CD8-positive, alpha-beta memory T cell (primary cell): ENCODE results near the gene CHCHD6. TPM values are rescaled to one million over a fixed set of nuclear protein-coding genes. Genes with fewer than 3 reads are reported as not detected.

Experiments
- CTCF ChIA-PET: fragments of 350-600 bp; sonication (Branson Sonifier 250); formaldehyde crosslinking; loops from one replicate; lab custom pipeline; 2021; ENCODE audit warnings: antibody characterized with exemption; lab: Charles Lee
- POLR2A ChIA-PET: fragments of 350-600 bp; sonication (Branson Sonifier 250); formaldehyde crosslinking; loops from one replicate; lab custom pipeline; 2021; ENCODE audit warnings: antibody characterized with exemption; lab: Charles Lee
- DNase-seq, 5 donors: peaks; one replicate each; pipeline versions ENCODE4 v3.0.0 to v3.0.0-alpha.2; 2020 to 2022; ENCODE audit warnings: mixed read lengths in 1 of 5
- H3K27ac ChIP-seq: one replicate; pipeline ENCODE4 v1.7.0; 2013; ENCODE audit warnings: low read depth, mild to moderate bottlenecking, low read length, moderate library complexity
- H3K27me3 ChIP-seq: 2 replicates; pipeline ENCODE4 v1.7.0; 2013; ENCODE audit warnings: low read length, mild to moderate bottlenecking; ENCODE audit not compliant: insufficient read depth, poor library complexity, severe bottlenecking
- H3K36me3 ChIP-seq: 2 replicates; pipeline ENCODE4 v1.7.0; 2013; ENCODE audit warnings: mild to moderate bottlenecking, low read length, moderate library complexity; ENCODE audit not compliant: insufficient read depth
- H3K4me1 ChIP-seq: 2 replicates; pipeline ENCODE4 v1.7.0; 2013; ENCODE audit warnings: mild to moderate bottlenecking, low read length, moderate library complexity; ENCODE audit not compliant: insufficient read depth
- H3K4me3 ChIP-seq: 2 replicates; pipeline ENCODE4 v1.7.0; 2013; ENCODE audit warnings: mild to moderate bottlenecking, low read length
- H3K9me3 ChIP-seq: 2 replicates; pipeline ENCODE4 v1.7.0; 2013; ENCODE audit warnings: mild to moderate bottlenecking, low read length
- H3K27ac Mint-ChIP-seq, 8 donors: one replicate each; pipeline ENCODE4 v1.8.0; 2020 to 2021; ENCODE audit warnings: mixed read lengths in 8 of 8, mild to moderate bottlenecking in 6 of 8, inconsistent platforms in 3 of 8, moderate library complexity in 3 of 8
- H3K27me3 Mint-ChIP-seq, 2 donors: one replicate each; pipeline ENCODE4 v1.8.0; 2020 to 2021; ENCODE audit warnings: mixed read lengths in 2 of 2, mild to moderate bottlenecking in 1 of 2, moderate library complexity in 1 of 2
- H3K36me3 Mint-ChIP-seq, 3 donors: one replicate each; pipeline ENCODE4 v1.8.0; 2020 to 2021; ENCODE audit warnings: mixed read lengths in 3 of 3, inconsistent platforms in 1 of 3, mild to moderate bottlenecking in 1 of 3
- H3K4me1 Mint-ChIP-seq, 3 donors: one replicate each; pipeline ENCODE4 v1.8.0; 2020 to 2021; ENCODE audit warnings: mixed read lengths in 3 of 3, inconsistent platforms in 1 of 3, mild to moderate bottlenecking in 1 of 3
- H3K4me3 Mint-ChIP-seq, 7 donors: one replicate each; pipeline ENCODE4 v1.8.0; 2020 to 2021; ENCODE audit warnings: mixed read lengths in 7 of 7, mild to moderate bottlenecking in 6 of 7, moderate library complexity in 4 of 7, inconsistent platforms in 2 of 7
- H3K9me3 Mint-ChIP-seq, 5 donors: one replicate each; pipeline ENCODE4 v1.8.0; 2020 to 2022; ENCODE audit warnings: mixed read lengths in 5 of 5, mild to moderate bottlenecking in 3 of 5, moderate library complexity in 2 of 5, inconsistent platforms in 1 of 5
- polyA plus RNA-seq: library from polyadenylated mRNA; unstranded; fragments of 300-500 nt; fragmentation: Illumina TruSeq; gene quantifications from one replicate; pipeline ENCODE4 v1.2.3, GENCODE V29; 2021
- total RNA-seq, 2 experiments: library from RNA; stranded (reverse); gene quantifications; one replicate each; pipeline ENCODE4 v1.2.3, GENCODE V29; 2021

Gene CHCHD6
- total and polyA plus RNA-seq, 3 experiments from 2014 or later: 12.0 to 16.7 (median 15.0) TPM

GRCh38 chr3:126964950-126965349 is 260.9 kb downstream of the CHCHD6 start:
- POLR2A ChIA-PET: no interaction called here
- DNase-seq: peak in 1 of 5 donors; percentile 11
- Mint-ChIP-seq H3K9me3 (no peaks in the 10 kb centered on the region), H3K4me1 (no peaks in the 10 kb centered on the region), H3K4me3 (no peak overlapping the region), H3K27ac (no peak overlapping the region), H3K27me3 (peaks cover 2 to 4% of the 10 kb centered on the region in 2 donors), H3K36me3 (peaks cover 0 to 4% (median 0%) of the 10 kb centered on the region in 3 donors)
- Histone ChIP-seq H3K9me3 (no peaks in the 10 kb centered on the region), H3K4me3 (no peak overlapping the region), H3K27me3 (no peaks in the 10 kb centered on the region), H3K36me3 (no peaks in the 10 kb centered on the region), H3K4me1 (no peaks in the 10 kb centered on the region), H3K27ac (no peak overlapping the region)
- CTCF ChIA-PET: no interaction called here

GRCh38 chr3:126965526-126966080 is 261.6 kb downstream of the CHCHD6 start:
- no peaks in the 10 kb centered on the region for H3K36me3 Mint-ChIP-seq
- Histone ChIP-seq H3K9me3 (no peaks in the 10 kb centered on the region), H3K36me3 (no peaks in the 10 kb centered on the region), H3K27me3 (no peaks in the 10 kb centered on the region), H3K27ac (no peak overlapping the region), H3K4me1 (no peaks in the 10 kb centered on the region), H3K4me3 (no peak overlapping the region)
- H3K27ac Mint-ChIP-seq: no peak overlapping the region
- no peaks in the 10 kb centered on the region for H3K9me3 Mint-ChIP-seq
- ChIA-PET POLR2A (no interaction called here), CTCF (no interaction called here)
- no peak for DNase-seq
- no peaks in the 10 kb centered on the region for H3K4me1 Mint-ChIP-seq
- H3K27me3 Mint-ChIP-seq: peaks cover 2 to 7% of the 10 kb centered on the region in 2 donors
- H3K4me3 Mint-ChIP-seq: no peak overlapping the region

DNA sequence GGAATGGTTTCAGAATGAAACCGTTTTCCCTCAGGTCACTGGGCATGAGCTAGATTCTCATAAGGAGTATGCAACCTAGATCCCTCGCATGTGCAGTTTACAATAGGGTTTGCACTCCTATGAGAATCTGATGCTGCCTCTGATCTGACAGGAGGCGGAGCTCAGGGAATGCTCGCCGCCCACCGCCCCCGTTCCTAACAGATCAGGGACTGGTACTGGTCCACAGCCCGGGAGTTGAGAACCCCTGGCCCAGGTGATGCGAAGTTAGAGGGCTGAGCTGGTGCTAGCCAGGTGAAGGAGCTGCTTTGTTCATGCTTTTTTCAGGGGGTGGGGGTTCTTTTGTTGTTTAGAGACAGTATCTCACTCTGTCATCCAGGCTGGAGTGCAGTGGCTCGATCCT is 263.3 kb downstream of the CHCHD6 start:
- H3K36me3 ChIP-seq: no peaks in the 10 kb centered on the region
- no peak overlapping the region for H3K27ac ChIP-seq
- Mint-ChIP-seq H3K9me3 (no peaks in the 10 kb centered on the region), H3K4me3 (no peak overlapping the region), H3K36me3 (no peaks in the 10 kb centered on the region), H3K4me1 (no peaks in the 10 kb centered on the region), H3K27me3 (peaks cover 4 to 12% of the 10 kb centered on the region in 2 donors), H3K27ac (no peak overlapping the region)
- H3K27me3 ChIP-seq: no peaks in the 10 kb centered on the region
- no peaks in the 10 kb centered on the region for H3K9me3 ChIP-seq
- no peak overlapping the region for H3K4me3 ChIP-seq
- CTCF ChIA-PET: interaction anchor here (1.5 kb wide), 1 partner anchor 15 kb away, joined by 5 read pairs; the partner anchor contains the start of gene PLXNA1
- no peaks in the 10 kb centered on the region for H3K4me1 ChIP-seq
- POLR2A ChIA-PET: no interaction called here
- DNase-seq: no peak

DNA sequence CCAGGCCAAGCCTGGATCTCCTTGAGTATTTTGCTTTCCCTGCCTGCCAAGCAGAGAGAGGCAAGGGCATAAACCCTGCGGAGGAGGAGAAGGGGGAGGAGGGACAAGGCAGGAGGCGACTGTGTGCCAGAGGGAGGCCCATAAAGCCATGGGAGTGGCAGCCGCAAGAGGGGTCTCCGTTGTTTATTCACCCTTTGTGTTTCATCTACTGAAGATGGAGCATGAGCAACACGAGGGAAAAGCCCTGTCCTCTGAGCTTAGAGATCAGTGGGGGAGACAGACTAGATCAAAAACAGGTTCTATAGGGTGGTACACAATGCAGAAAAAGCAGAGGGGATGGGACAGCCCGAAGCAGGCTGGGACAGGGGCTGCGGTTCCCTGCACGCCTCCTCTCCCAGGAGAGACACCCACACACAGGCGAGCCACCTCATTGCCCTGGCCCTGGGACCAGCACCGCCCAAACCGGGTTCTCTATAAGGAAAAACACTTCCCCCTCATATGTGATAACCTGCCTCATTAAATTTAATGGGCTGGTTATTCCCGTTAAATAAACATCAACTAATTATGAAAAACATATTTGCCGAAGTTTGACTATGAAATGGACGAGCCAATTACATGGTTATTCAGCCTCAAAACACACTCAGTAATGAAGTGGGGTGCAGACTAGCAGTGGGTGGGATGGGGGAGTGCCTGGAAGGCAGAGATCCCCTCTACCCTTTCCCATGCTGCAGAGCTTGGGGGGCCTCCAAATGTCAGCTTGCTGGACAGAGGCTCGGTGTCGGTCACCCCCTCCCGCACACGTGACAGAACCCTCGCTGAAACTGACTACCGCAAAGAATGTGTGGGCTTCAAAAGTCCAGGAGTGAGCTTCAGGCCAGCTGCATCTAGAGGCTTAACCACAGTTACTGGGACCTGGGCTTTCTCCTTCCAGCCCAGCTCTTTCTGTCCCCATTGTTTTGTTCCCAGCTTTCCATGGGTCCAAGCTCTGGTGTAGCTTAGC is 264.7 kb downstream of the CHCHD6 start:
- DNase-seq: no peak
- H3K27me3 Mint-ChIP-seq: peaks cover 4 to 12% of the 10 kb centered on the region in 2 donors
- POLR2A ChIA-PET: no interaction called here
- H3K4me3 Mint-ChIP-seq: no peak overlapping the region
- Histone ChIP-seq H3K4me3 (no peak overlapping the region), H3K9me3 (no peaks in the 10 kb centered on the region), H3K36me3 (no peaks in the 10 kb centered on the region), H3K4me1 (no peaks in the 10 kb centered on the region), H3K27ac (no peak overlapping the region), H3K27me3 (no peaks in the 10 kb centered on the region)
- no peaks in the 10 kb centered on the region for H3K4me1 Mint-ChIP-seq
- peaks cover 0 to 2% (median 0%) of the 10 kb centered on the region in 5 donors for H3K9me3 Mint-ChIP-seq
- H3K36me3 Mint-ChIP-seq: peaks cover 0 to 3% (median 0%) of the 10 kb centered on the region in 3 donors
- CTCF ChIA-PET: interaction anchor here (1.3 kb wide), 1 partner anchor 11 kb away, joined by 3 read pairs; no protein-coding TSS in a partner anchor
- H3K27ac Mint-ChIP-seq: peak overlapping the region in 1 of 8 donors; percentile 58

DNA sequence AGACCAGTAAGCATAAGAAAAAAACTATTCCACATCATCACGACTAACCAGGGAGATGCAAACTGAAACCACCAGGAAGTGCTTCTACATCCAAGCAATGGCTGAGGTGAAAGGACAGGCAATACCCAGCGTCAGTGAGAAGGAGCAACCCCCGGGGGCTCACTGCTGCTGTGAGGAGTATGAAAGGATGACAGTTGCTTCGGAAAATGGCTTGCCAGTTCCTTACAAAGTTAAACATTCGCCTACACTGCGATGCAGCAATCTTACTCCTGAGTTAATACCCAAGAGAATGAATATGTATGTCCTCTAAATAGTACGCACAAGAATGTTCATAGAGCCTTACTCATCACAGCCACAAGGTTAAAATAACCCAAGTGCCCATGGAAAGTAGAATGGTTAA is 265.5 kb downstream of the CHCHD6 start:
- Mint-ChIP-seq H3K9me3 (peaks cover 1 to 10% (median 6%) of the 10 kb centered on the region in 5 donors), H3K4me3 (peak overlapping the region in 2 of 7 donors; percentile 25 to 36), H3K4me1 (no peaks in the 10 kb centered on the region), H3K27me3 (peaks cover 4 to 18% of the 10 kb centered on the region in 2 donors), H3K27ac (no peak overlapping the region), H3K36me3 (peaks cover 0 to 11% (median 0%) of the 10 kb centered on the region in 3 donors)
- no peak for DNase-seq
- no peak overlapping the region for H3K27ac ChIP-seq
- H3K4me3 ChIP-seq: no peak overlapping the region
- no peaks in the 10 kb centered on the region for H3K36me3 ChIP-seq
- ChIA-PET POLR2A (no interaction called here), CTCF (interaction anchor here (1.3 kb wide), 1 partner anchor 12 kb away, joined by 3 read pairs; no protein-coding TSS in a partner anchor)
- H3K27me3 ChIP-seq: no peaks in the 10 kb centered on the region
- no peaks in the 10 kb centered on the region for H3K9me3 ChIP-seq
- no peaks in the 10 kb centered on the region for H3K4me1 ChIP-seq

GRCh38 chr3:126970101-126970500 is 266.1 kb downstream of the CHCHD6 start:
- no peak for DNase-seq
- no peak overlapping the region for H3K4me3 Mint-ChIP-seq
- H3K27me3 ChIP-seq: no peaks in the 10 kb centered on the region
- H3K4me3 ChIP-seq: no peak overlapping the region
- CTCF ChIA-PET: interaction anchor here (1.3 to 5.4 kb wide), 2 partner anchors 12 to 13 kb away, joined by 3 to 27 read pairs; partner anchors contain the start of gene PLXNA1
- no peaks in the 10 kb centered on the region for H3K36me3 ChIP-seq
- no peaks in the 10 kb centered on the region for H3K4me1 Mint-ChIP-seq
- no peaks in the 10 kb centered on the region for H3K4me1 ChIP-seq
- POLR2A ChIA-PET: no interaction called here
- H3K9me3 Mint-ChIP-seq: peaks cover 6 to 15% (median 11%) of the 10 kb centered on the region in 5 donors
- peaks cover 6 to 23% of the 10 kb centered on the region in 2 donors for H3K27me3 Mint-ChIP-seq
- no peaks in the 10 kb centered on the region for H3K9me3 ChIP-seq
- H3K27ac Mint-ChIP-seq: no peak overlapping the region
- peaks cover 0 to 16% (median 3%) of the 10 kb centered on the region in 3 donors for H3K36me3 Mint-ChIP-seq
- H3K27ac ChIP-seq: no peak overlapping the region

DNA sequence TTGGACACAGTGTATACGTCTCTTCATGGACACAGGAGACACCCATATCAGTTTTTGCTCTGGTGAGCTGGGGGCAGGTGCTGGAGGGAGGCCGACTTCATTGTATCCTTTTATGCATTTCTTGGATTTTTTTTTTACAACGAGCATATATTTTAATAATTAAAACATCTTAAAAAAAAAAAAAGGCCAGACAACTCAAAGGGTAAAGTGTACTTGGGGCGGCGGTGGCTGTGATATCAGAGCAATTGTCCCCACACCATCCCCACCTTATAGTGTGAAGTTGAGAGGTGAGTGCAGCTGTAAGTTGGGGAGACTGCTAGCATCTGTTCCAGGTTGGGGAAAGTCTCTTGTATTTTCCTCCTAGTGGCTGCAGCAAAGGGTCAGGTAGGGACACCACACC is 266.9 kb downstream of the CHCHD6 start:
- POLR2A ChIA-PET: no interaction called here
- peaks cover 8 to 18% (median 14%) of the 10 kb centered on the region in 5 donors for H3K9me3 Mint-ChIP-seq
- Histone ChIP-seq H3K9me3 (no peaks in the 10 kb centered on the region), H3K4me3 (no peak overlapping the region), H3K36me3 (no peaks in the 10 kb centered on the region), H3K27ac (no peak overlapping the region), H3K27me3 (no peaks in the 10 kb centered on the region), H3K4me1 (no peaks in the 10 kb centered on the region)
- H3K4me1 Mint-ChIP-seq: no peaks in the 10 kb centered on the region
- peaks cover 0 to 22% (median 4%) of the 10 kb centered on the region in 3 donors for H3K36me3 Mint-ChIP-seq
- peaks cover 15 to 28% of the 10 kb centered on the region in 2 donors for H3K27me3 Mint-ChIP-seq
- H3K4me3 Mint-ChIP-seq: no peak overlapping the region
- CTCF ChIA-PET: interaction anchor here (5.4 kb wide), 1 partner anchor 12 kb away, joined by 27 read pairs; the partner anchor contains the start of gene PLXNA1
- DNase-seq: no peak
- H3K27ac Mint-ChIP-seq: no peak overlapping the region
